Anterior cingulate cortex (tissue), 58 donors: Measurements from ENCODE around the gene TMEM117.
"Not testable (repeated sequence)": the region's sequence is repeated elsewhere in the genome, so short reads cannot be mapped to it uniquely, and the experiment has no call there.

Experiments used
- DNase-seq, 58 donors: peaks; one replicate each; lab custom pipeline; 2025; lab: John Stamatoyannopoulos, UW

Gene TMEM117

GRCh38 chr12:44003721-44004120, 167.8 kb downstream of the TMEM117 start:
- no peak for DNase-seq

DNA sequence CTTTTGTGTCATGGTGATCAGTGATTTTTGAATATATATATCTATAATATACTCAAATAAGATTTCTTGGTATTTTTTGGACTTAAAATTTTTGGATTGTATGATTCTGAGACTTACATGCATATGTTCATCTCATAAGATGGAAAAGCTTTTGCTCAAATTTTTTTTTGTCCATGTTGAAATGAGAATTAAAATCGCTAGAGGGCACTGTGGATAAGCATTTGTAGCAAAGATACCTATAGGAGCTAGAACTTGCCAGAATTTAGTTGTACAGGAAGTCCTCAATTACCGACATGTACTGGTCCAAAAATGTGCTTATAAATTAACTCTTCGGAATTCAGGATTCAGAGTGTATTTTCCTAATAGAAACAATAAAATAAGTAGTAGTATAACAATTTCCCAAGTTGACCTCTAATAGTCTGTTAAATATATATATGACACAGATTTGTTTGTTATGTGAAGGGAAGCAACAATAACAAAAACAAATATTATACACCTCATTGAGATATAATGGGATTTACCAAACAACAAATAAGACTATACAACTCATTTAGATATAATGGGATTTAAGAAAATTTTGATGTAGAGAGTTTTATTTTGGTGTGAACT, 179.6 kb downstream of the TMEM117 start:
- peak in 2 of 58 donors; percentile 45 to 63 for DNase-seq

DNA sequence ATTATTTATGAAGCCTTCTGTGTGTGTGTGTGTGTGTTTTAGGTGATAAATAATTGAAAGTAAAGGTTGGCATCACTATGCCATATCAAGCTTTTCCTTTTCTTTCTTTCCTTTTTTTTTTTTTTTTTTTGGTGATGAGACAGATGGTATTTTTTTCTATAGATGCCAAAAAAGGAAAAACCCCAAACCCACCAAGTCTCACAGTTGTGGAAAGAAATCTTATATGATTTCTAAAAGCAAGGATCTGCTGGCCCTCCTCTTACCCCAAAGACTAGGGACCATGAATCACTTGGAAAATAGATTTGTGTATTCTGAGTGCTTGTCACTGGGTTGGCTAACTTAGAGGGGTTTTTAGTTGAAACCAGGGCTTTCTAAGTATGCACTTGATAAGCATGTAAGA, 181.3 kb downstream of the TMEM117 start:
- no peak for DNase-seq

GRCh38 chr12:44019118-44019517, 183.2 kb downstream of the TMEM117 start:
- no peak for DNase-seq

GRCh38 chr12:44020555-44020954, 184.7 kb downstream of the TMEM117 start:
- peak in 1 of 58 donors; percentile 7 for DNase-seq

DNA sequence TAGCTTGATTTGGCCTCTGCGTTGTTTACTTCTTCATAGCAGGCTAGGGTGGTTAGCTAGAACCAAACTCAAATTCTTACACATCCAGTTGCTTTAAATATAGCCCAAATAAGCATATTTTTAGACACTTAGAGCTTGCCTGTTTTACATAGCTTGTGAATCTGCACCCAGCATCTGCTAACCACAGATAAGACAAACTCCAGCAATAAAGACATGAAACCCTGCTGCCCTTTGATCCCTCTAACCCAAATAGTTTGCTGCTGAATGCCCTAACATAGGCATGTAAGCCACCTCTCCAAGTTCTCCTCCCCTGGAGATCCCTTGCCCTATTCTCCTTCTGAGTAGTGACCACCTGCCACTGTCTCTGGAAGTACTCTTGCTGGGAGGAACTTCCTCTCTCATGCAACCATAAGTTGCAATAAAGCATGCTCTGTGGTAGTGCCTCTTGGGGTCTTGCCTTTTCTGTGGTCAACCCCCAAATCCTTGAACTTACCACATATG, 185.6 kb downstream of the TMEM117 start:
- DNase-seq, result no peak

DNA sequence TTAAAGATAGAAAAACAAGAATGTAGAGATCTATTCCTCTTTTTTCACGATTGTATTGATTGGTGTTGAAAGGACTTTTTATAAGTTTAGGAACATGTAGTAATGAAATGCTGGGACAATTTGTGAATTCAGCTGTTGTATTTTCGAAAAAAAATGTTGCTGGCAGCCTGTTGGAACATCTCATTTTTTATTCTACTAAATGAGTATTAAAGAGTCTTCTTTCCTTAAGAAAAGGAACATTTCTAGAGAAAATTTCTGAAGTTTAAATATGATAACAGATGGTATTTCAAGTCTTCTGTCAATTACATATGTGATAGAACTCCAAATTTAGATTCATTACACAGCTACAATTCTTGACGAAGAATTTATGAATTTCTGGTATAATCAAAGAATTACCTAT, 189.6 kb downstream of the TMEM117 start:
- no peak for DNase-seq

DNA sequence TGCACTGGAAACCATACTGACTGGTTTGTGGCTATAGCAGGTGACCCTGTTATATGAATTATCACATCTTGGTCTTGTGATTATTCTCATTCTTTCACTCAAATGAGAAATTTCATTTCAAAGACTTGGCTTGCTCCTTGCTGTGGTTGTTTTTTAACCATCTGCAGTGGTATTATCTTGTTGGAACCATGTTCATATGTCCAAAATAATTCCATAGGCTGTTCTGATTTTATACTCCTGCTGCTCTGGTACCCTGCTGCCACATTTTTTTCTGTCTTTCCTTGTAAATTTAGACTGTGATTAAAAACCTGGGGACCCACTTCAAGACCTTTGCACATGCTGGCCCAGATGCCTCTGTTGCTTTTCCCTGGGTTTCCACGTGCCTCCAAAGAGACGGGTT, 190.2 kb downstream of the TMEM117 start:
- DNase-seq, result peak in 1 of 58 donors; percentile 4

- not testable (repeated sequence) for DNase-seq
These were observed 191.0 kb downstream of the TMEM117 start for GRCh38 chr12:44026926-44027325.

DNA sequence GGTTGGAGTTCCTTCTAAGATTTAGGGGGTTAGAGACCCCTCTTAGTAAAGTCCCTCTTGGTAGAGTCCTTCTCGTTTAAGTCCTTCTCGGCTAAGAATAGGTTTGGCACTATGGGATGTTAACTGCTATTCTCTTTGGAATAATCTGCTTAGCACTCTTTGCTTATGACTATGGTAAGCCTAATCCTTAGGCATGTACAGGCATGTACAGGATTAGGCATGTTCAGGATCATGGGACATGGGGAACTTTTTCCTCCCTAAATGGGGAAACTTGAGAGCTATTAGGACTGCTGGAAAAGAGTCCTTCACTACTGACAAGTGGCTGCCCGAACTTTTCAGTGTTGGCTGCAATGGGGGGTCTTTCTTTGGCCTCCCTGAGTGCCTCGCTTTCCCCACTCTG, 193.3 kb downstream of the TMEM117 start:
- no peak for DNase-seq

GRCh38 chr12:44031472-44032185, 195.7 kb downstream of the TMEM117 start:
- no peak for DNase-seq

DNA sequence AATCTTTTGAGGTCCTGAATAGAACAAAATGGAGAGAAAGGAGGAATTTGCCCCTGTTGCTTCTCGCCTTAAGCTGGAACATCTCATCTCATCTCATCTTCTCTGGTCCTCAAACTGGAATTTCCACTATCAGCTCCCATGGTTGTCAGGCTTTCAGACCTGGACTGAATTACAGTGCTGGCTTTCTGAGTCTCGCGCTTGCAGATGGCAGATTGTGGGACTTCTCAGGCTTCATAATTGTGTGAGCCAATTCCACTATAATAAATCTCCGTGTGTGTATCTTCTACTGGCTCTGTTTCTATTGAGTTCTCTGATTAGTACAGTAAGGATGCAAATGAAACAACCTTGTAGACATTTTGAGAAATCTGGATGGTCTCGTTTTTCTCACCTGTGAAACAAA, 199.0 kb downstream of the TMEM117 start:
- DNase-seq, result no peak

- no peak for DNase-seq
These were observed 201.1 kb downstream of the TMEM117 start for GRCh38 chr12:44036875-44037443.

DNA sequence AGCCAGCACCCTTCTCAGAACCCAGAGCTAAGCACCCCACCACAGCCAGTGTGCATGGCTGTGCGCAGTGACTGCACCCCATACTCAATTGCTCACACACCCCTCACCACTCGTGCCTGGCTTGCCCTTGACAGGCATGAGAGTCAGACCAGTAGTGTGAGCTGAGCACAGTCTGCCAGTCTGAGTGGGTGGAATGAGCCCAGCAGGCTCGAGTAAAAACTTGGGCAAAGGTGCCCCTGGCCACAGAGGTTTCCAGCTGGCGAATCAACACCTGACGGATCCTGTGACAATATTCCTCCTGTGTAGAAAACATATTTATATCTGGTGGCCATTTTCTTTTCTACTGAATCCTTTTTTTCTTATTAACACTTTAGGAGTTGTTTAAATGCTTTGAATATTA, 202.5 kb downstream of the TMEM117 start:
- DNase-seq, result no peak

DNA sequence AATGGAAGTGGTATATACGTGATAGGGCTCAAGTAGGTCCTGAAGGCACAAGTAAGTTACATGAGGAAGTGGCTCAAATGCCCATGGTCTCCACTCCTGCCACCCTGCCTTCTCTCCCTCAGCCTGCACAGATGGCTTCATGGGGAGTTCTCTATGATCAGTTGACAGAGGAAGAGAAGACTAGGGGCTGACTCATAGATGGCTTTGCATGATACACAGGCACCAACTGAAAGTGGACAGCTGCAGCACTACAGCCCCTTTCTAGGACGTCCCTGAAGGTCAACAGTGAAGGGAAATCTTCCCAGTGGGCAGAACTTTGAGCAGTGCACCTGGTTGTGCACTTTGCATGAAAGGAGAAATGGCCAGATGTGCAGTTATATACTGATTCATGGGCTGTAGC, 208.6 kb downstream of the TMEM117 start:
- not testable (repeated sequence) for DNase-seq

GRCh38 chr12:44046732-44047417, 211.0 kb downstream of the TMEM117 start:
- DNase-seq, result no peak

- DNase-seq, result no peak
These were observed 216.7 kb downstream of the TMEM117 start for GRCh38 chr12:44052554-44052953.

DNA sequence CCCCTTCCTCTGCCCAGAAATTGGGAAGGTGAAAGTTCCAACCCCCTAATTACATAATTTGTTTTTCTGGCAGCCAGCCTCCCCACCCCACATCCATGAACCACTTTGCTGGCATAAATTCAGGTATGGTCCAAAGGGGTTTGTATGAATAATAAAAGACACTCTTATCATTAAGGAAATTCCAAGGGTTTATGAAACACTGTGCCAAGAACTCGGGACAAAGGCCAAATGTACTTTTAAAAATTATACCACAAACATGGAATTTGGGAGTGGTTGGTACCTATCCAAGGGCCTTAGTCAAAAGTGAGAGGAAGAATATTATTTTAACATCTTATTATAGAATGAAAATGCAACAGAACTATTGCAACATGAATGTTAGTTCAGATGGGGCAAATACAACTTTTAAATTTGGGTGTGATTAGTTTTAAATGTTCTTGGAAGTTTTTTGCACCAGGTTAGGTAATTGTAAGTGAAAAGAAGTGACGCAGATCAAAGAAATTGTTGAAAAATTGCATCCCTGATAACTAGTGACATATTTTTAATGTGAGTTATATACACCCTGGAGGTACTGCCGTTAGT, 217.8 kb downstream of the TMEM117 start:
- DNase-seq, result no peak

- DNase-seq, result no peak
These were observed 218.4 kb downstream of the TMEM117 start for GRCh38 chr12:44054281-44054680.

DNA sequence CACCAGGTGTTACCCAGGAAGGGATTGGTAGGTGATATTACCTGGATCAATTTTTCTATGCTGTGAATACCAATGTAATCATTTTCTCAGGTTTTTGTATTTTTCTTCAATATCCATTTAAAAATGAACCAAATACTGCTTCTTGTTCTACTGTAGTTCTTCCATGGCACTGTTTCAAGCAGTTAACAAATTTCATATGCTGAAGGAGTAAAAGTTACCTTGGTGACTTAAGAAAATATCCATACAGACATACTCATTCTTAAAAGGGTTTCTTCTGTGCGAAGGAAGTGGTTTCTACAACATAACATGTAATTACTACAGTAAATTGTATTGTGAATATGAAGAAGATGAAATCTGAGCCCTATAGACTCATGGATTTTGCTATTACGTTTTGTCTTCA, 222.5 kb downstream of the TMEM117 start:
- no peak for DNase-seq

DNA sequence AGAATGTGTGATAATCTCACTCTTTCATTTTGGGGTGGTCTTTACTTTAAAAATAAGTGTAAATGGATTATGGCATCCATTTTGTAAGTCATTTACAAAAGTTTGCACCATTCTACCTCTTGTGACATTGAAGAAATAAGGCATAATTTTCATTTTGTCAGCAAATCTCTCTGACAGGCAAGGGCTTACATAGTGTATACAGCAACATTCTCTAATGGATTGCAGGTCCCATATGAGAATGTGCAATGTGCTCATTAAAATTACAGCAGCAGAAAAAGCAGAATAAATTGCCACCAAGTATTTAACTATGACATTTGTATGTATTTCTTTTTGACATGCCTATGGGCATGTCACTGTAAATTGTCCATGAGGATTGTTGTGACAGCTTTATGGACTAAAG, 223.6 kb downstream of the TMEM117 start:
- DNase-seq, result no peak
